ENCODE data around the gene INSC. TPM values are rescaled to one million over a fixed set of nuclear protein-coding genes. Genes with fewer than 3 reads are reported as not detected.

Gene INSC
- total RNA-seq, 4 donors from 2014 or later, result not detected

DNA sequence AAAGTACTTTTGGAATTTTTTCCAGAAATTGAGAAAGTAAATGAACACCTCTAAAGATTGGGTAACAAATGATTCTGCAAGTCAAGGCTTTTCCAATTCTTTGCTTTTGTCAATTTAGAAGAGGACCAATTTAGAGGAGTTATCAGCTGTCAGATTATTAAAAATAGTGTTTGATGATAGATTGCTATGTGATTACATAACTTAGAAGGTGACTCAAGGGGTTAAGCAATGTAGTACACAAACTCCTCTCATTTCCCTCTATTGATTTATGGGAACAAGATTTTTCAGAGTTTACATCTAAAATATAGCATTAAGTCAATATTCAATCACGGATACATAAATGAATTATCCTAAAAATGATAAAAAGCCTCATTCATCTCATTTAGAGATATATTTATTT, 70.3 kb downstream of the INSC start:
- TF ChIP-seq, protein P1, sequence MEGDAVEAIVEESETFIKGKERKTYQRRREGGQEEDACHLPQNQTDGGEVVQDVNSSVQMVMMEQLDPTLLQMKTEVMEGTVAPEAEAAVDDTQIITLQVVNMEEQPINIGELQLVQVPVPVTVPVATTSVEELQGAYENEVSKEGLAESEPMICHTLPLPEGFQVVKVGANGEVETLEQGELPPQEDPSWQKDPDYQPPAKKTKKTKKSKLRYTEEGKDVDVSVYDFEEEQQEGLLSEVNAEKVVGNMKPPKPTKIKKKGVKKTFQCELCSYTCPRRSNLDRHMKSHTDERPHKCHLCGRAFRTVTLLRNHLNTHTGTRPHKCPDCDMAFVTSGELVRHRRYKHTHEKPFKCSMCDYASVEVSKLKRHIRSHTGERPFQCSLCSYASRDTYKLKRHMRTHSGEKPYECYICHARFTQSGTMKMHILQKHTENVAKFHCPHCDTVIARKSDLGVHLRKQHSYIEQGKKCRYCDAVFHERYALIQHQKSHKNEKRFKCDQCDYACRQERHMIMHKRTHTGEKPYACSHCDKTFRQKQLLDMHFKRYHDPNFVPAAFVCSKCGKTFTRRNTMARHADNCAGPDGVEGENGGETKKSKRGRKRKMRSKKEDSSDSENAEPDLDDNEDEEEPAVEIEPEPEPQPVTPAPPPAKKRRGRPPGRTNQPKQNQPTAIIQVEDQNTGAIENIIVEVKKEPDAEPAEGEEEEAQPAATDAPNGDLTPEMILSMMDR (IDR thresholded peaks at IDR 0.05; ENCODE audit: low read depth), result no peak

DNA sequence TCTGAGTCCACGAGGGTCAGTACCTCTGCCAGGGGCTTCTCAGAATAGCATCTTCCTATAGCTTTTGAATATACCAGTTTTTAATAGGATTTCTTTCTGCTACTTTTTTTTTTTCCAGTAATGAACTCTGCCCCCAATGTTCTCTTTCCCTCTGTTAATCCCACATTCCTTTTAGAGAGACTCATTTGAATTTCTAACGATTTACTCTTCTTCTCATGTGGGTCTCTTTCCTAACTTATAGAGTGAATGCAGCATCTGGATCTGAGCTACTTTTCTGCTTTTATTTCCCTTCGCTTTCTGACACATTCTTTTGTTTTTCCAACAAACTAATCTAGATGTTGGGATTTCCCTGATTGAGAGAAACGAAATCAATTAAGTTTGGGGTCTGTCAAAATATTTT, 71.4 kb downstream of the INSC start:
- TF ChIP-seq, protein P1 (IDR thresholded peaks at IDR 0.05; ENCODE audit: low read depth), result no peak

DNA sequence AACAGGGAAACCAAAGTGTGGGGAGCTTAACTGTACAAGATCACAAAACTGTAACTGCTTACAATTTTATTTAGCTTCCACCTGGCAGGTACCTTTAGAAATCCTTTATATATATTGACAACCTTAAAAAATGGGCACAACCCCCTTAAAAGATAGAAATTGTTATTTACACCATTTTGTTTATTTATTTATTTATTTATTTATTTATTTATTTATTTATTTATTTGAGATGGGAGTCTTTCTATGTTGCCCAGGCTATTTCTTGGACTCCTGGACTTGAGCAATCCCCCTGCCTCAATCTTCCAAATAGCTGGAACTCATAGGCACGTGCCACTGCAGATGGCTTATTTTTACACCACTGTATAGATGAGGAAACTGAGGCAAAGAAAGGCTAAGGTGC, 74.5 kb downstream of the INSC start:
- TF ChIP-seq, protein P1 (IDR thresholded peaks at IDR 0.05; ENCODE audit: low read depth), result no peak

DNA sequence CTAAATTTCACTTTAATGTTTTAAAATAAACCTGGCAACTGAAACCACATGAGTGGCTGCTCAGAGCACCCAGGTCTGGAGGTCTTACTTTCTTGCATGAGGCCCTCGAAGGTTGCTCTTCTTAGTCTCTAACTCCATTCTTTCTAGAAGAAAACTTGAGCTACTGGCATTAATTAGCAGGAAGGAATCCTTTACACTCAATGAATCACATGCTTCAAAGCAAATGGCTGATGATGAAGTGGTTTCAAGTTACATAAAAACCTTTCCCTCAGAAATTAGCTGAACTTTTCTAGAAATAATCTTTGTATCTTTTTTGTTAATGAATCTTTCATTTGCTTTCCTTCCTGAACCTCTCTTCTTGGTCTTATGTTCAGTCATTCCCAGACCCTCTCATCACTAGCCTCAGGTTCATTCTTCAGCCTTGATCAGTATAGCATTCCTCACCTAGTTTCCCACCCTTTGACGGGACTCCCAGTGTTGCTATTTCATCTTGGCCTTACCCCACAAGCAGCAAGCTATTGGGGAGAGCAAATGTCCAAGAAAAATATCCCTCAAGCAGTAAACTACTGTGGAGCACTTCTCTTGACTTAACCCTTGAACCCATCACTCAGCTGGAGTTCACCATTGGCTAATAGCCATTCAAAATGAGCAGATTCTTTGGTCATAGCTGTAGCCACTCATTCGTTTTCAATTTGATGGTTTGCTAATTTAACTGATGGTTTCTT, 75.1 kb downstream of the INSC start:
- TF ChIP-seq, protein P1 (IDR thresholded peaks at IDR 0.05; ENCODE audit: low read depth), result no peak

DNA sequence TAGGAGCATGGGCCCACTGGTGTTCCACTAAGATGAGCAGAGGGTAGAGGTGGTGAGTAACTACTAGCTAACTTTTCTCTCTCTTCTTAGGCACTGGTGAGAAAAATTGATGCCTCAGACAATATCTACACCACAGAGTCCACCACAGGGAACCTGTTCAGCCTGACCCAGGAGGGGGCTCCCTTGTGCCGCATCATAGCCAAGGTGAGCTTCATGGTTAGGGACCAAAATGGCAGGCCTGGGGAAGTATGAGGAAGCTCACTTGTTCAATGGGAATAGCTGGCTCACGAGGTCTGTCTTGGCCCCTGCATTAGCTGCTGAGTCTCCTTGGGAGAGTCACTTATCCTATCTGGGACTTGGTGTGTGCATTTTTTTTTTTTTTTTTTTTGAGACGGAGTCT, 75.9 kb downstream of the INSC start:
- TF ChIP-seq, protein P1 (IDR thresholded peaks at IDR 0.05; ENCODE audit: low read depth), result no peak

DNA sequence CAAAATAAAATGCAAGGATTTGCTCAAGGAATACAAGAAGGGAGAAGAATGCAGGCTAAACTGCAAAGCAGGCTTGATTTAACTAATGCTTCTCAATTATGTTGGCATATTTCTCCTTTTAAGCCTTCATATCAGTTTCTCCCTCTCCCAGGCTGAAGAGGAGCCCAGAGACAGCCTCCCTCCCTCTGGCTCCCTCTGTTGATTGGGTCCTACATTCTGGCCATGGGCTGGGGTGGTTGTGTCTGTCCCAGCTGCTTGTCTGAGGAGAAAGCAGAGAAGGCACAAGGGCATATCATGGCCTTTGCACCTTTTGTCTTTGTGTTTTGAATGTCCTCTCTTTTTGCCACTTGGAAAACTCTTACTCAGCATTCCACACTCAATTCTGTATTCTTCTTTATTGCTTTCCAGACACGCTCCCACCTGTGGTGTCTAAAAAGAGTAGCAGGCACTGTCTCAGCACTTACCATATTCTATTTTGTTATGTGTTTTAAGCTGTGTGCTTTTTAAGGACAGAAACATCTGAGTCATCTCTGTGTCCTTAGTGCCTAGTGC, 77.4 kb downstream of the INSC start:
- TF ChIP-seq, protein P1 (IDR thresholded peaks at IDR 0.05; ENCODE audit: low read depth), result no peak

DNA sequence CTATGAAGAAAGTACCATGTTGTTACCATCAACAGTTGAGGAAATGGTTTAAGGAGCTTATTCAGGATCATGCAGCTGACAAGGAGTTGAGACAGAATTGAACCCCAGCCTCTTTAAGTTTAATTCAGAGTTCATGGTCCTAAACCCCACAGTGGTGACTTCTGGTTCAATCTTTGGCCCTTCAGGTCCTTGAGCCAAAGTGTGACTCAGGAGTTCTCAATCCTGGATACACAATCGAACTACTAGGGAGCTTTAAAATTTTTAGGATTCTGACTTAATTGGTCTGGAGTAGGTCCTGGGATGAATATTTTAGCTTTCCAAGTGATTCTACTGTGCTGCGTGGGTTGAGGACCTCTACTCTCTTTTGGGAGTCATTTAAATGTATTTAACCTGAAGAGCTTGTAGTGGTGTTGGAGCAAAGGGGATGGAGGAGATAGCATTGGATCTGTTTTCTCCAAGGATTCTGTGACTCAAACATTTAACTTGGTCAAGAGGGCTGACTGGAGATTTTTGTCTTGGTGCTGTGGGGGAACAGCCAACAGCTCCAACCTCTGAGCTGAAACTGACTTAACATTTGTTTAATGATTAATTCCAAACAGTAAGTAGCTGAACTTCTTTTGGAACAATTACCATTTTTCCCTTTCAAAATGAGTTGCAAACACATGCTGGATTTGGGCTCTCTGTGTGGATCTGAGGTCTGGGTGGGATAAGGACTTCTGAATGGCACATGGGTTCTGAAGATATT, 80.1 kb downstream of the INSC start:
- TF ChIP-seq, protein P1 (IDR thresholded peaks at IDR 0.05; ENCODE audit: low read depth), result no peak
